Calu3 (cell line): ENCODE data around the gene CRNN. TPM values are rescaled to one million over a fixed set of nuclear protein-coding genes. Genes with fewer than 3 reads are reported as not detected.

Experiments used
- BruUV-seq: library from RNA; stranded (reverse); fragments of 400-500 nt; replicated peaks from 2 replicates; lab custom pipeline; 2021; lab: Mats Ljungman, UMichigan
- CTCF ChIA-PET: fragments of 300-600 bp; sonication (Branson Sonifier 250); formaldehyde crosslinking; loops from one replicate; lab custom pipeline; 2022; ENCODE audit warnings: antibody characterized with exemption; lab: Charles Lee
- DNase-seq: peaks from one replicate; pipeline ENCODE4 v3.0.0; 2022
- H3K27ac Mint-ChIP-seq: one replicate; pipeline ENCODE4 v1.8.0; 2022; ENCODE audit warnings: mixed read lengths; ENCODE audit not compliant: unreplicated experiment
- H3K27me3 Mint-ChIP-seq: one replicate; pipeline ENCODE4 v1.8.0; 2022; ENCODE audit warnings: mixed read lengths; ENCODE audit not compliant: unreplicated experiment
- H3K36me3 Mint-ChIP-seq: one replicate; pipeline ENCODE4 v1.8.0; 2022; ENCODE audit warnings: mild to moderate bottlenecking, moderate library complexity, mixed read lengths; ENCODE audit not compliant: insufficient read depth, unreplicated experiment
- H3K4me1 Mint-ChIP-seq: one replicate; pipeline ENCODE4 v1.8.0; 2022; ENCODE audit warnings: mild to moderate bottlenecking, low read depth, mixed read lengths; ENCODE audit not compliant: unreplicated experiment
- H3K4me3 Mint-ChIP-seq: one replicate; pipeline ENCODE4 v1.8.0; 2022; ENCODE audit warnings: mild to moderate bottlenecking, low read depth, moderate library complexity, mixed read lengths; ENCODE audit not compliant: unreplicated experiment
- H3K9me3 Mint-ChIP-seq: one replicate; pipeline ENCODE4 v1.8.0; 2022; ENCODE audit warnings: low read depth, mixed read lengths; ENCODE audit not compliant: unreplicated experiment
- CTCF ChIP-seq: fragments of 200-600 bp; IDR thresholded peaks from one replicate; pipeline ENCODE4 v1.8.0; 2022; ENCODE audit warnings: antibody characterized with exemption; ENCODE audit not compliant: unreplicated experiment
- intact Hi-C: fragments of 100-400 bp; cut with micrococcal nuclease; formaldehyde crosslinking; loops from one replicate; pipeline ENCODE4 v1.10.0; 2022; ENCODE audit not compliant: unreplicated experiment
- total RNA-seq: library from RNA; stranded (reverse); gene quantifications from 2 replicates; pipeline ENCODE4 v1.2.3, GENCODE V29; 2022

The CRNN gene
- total RNA-seq, 1 experiment from 2014 or later: not detected

- Mint-ChIP-seq H3K36me3 (no peaks in the 10 kb centered on the region), H3K9me3 (no peaks in the 10 kb centered on the region), H3K4me3 (no peak overlapping the region), H3K4me1 (no peaks in the 10 kb centered on the region), H3K27ac (no peak overlapping the region), H3K27me3 (peaks cover 90% of the 10 kb centered on the region)
- no peak for TF ChIP-seq CTCF
- DNase-seq: no peak
- BruUV-seq: no TSS peak
- intact Hi-C loops: no loop called here
- CTCF ChIA-PET: no interaction called here
These were observed 2.9 kb downstream of the CRNN start for GRCh38 chr1:152411134-152411533.

DNA sequence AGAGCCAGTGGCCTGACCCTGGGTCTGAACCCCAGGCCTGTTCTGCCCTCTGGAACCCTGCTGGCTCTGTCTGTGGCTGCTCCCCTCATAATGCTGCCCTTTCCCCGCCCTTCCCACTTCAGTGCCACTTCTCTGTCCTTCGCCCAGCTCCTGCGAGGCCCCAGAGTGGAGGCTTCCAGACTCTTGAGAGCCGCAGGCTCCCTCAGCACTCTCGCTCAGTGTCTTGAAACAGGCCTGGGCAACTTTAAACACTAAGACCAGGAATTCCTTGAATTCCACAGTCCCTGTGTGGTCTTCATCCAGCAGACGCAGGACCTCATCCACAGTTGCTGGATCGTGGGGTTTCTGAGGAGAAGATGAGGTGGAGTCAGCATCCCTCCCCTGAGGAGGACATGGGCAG is 3.5 kb downstream of the CRNN start:
- no TSS peak for BruUV-seq
- no peaks in the 10 kb centered on the region for H3K9me3 Mint-ChIP-seq
- no peak overlapping the region for H3K4me3 Mint-ChIP-seq
- no peak for DNase-seq
- TF ChIP-seq CTCF: no peak
- no peaks in the 10 kb centered on the region for H3K4me1 Mint-ChIP-seq
- peaks cover 90% of the 10 kb centered on the region for H3K27me3 Mint-ChIP-seq
- CTCF ChIA-PET: no interaction called here
- H3K36me3 Mint-ChIP-seq: no peaks in the 10 kb centered on the region
- H3K27ac Mint-ChIP-seq: no peak overlapping the region
- intact Hi-C loops: no loop called here

- no peaks in the 10 kb centered on the region for H3K4me1 Mint-ChIP-seq
- TF ChIP-seq CTCF: no peak
- no peaks in the 10 kb centered on the region for H3K9me3 Mint-ChIP-seq
- H3K27me3 Mint-ChIP-seq: peaks cover 90% of the 10 kb centered on the region
- no TSS peak for BruUV-seq
- intact Hi-C loops: no loop called here
- CTCF ChIA-PET: no interaction called here
- no peaks in the 10 kb centered on the region for H3K36me3 Mint-ChIP-seq
- H3K4me3 Mint-ChIP-seq: no peak overlapping the region
- no peak for DNase-seq
- no peak overlapping the region for H3K27ac Mint-ChIP-seq
These were observed 4.0 kb downstream of the CRNN start for GRCh38 chr1:152410028-152410427.

DNA sequence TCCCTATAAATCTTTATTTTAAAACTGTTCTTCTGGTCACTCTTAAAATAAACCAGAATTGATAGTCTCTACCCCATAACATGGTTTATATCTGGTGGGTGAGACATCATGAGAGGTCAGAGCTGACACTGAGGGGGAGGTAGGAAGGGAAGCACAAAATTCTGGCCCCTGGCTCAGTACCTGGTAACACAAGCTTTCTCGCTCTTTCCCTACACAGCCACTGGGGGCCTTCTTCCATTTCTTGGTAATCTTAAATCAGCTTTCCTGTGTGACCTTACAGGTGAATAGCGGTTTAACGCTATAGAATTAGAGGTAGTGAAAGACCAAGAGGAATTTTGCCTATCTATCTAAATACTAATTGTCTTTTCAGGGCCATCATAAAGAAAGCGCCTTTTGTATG is 5.4 kb downstream of the CRNN start:
- Mint-ChIP-seq H3K27me3 (peaks cover 97% of the 10 kb centered on the region), H3K27ac (no peak overlapping the region), H3K9me3 (no peaks in the 10 kb centered on the region), H3K36me3 (no peaks in the 10 kb centered on the region), H3K4me1 (no peaks in the 10 kb centered on the region), H3K4me3 (no peak overlapping the region)
- no peak for DNase-seq
- no TSS peak for BruUV-seq
- CTCF ChIA-PET: interaction anchor here (0.5 kb wide), 1 partner anchor 503 kb away, joined by 3 read pairs; no protein-coding TSS in a partner anchor
- intact Hi-C loops: no loop called here
- TF ChIP-seq CTCF: no peak
